IMR-90 (cell line): ENCODE data around the gene ZBTB40.

Experiments used
- FOS ChIP-seq: fragments of 150-350 bp; IDR thresholded peaks from 2 replicates; pipeline ENCODE4 v1.6.1; 2016; ENCODE audit warnings: low read depth, low read length
- MXI1 ChIP-seq: IDR thresholded peaks from 2 replicates; pipeline ENCODE4 v1.6.1; 2012; ENCODE audit warnings: low read depth, mild to moderate bottlenecking, low read length, moderate library complexity, borderline replicate concordance
- POLR2A ChIP-seq: IDR thresholded peaks from 2 replicates; pipeline ENCODE4 v1.6.1; 2012; ENCODE audit warnings: mild to moderate bottlenecking, low read depth, low read length
- TF ChIP-seq, protein P1 (sequence below): conservative IDR thresholded peaks from 2 replicates; pipeline ENCODE4 v1.5.1; 2012; ENCODE audit warnings: mild to moderate bottlenecking, low read depth, low read length, improper control_type of control experiment

DNA sequence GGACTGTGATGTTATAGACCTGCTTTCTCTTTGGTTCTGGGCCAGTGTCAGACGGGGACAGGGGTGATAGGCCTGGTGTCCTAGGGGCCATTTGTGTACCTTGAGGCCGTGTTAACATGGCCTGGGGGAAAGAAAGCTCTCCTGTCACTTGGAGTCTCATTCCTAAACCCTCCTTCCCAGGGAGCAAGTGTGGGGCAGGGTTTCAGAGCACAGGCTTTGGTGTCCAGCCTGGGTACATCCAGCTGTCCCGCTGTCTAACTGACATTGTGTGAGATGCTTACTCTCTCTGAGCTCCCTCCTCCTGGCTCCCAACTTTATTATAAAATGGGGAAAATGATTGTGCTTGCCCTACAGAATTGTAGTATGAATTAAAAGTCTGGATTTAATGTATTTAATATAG is 79.1 kb downstream of the ZBTB40 start:
- TF ChIP-seq, protein P1, sequence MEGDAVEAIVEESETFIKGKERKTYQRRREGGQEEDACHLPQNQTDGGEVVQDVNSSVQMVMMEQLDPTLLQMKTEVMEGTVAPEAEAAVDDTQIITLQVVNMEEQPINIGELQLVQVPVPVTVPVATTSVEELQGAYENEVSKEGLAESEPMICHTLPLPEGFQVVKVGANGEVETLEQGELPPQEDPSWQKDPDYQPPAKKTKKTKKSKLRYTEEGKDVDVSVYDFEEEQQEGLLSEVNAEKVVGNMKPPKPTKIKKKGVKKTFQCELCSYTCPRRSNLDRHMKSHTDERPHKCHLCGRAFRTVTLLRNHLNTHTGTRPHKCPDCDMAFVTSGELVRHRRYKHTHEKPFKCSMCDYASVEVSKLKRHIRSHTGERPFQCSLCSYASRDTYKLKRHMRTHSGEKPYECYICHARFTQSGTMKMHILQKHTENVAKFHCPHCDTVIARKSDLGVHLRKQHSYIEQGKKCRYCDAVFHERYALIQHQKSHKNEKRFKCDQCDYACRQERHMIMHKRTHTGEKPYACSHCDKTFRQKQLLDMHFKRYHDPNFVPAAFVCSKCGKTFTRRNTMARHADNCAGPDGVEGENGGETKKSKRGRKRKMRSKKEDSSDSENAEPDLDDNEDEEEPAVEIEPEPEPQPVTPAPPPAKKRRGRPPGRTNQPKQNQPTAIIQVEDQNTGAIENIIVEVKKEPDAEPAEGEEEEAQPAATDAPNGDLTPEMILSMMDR: no peak
- no peak for TF ChIP-seq MXI1
- no peak for TF ChIP-seq FOS
- no peak for TF ChIP-seq POLR2A
